Measurements from ENCODE around the gene MMP17.
"Not testable (repeated sequence)": the region's sequence is repeated elsewhere in the genome, so short reads cannot be mapped to it uniquely, and the experiment has no call there.

The MMP17 gene

DNA sequence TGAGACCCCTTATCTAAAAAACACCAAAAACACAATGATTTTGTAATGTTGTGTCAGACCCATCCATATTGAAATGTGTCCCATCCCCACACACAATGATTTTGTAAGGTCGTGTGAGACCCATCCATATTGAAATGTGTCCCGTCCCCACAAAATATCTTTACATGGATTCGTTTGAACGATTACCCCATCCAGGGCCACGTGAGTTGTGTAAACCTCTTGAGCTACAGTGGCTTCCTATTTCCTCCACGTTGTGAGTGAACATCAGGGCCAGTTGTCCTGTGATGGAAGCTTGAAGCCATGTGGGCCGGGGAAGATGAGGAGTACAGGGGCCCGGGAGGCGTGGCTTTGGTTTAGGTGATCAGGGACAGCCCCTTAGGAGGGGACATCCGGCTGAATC, 39.3 kb downstream of the MMP17 start:
- no peak for DNase-seq

DNA sequence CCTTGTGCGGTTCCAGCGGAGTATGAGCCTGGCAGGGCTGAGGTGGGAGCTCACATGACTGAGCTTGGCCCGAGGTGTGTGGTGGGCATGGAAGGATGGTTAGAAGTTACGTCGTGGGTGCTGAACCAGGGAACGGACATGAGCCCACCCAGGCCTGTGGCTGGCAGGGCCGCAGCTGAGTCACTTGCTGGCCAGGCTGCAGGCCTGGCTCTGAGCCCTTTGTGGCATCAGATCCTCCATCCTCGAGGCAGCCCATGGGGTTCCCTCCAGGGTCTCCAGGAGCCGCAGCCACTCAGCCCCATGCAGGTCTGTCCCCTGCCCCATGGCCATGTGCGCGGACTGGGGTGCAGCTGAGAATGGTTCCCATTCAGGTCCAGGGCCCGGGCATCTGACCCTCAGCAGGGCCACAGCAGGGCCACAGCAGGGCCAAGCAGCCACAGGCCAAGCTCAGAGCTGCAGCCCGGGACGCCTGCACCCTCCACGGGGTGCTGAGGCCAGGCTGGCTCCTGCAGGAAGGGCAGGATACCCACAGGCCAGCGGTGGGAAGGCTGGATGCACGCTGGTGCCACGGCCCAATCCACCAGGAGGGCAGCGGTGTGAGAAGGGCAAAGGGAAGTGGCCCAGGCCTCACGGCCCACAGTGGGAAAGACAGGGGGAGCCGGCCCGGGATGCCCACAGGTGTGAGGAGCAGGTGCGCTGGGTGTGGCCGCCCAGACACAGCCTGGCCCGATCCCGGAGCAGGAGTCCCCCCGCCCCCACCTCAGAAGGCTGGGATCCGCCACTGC, 39.9 kb downstream of the MMP17 start:
- DNase-seq, result no peak

- no peak for DNase-seq
Measured at GRCh38 chr12:131869871-131870418, 41.8 kb downstream of the MMP17 start.

DNA sequence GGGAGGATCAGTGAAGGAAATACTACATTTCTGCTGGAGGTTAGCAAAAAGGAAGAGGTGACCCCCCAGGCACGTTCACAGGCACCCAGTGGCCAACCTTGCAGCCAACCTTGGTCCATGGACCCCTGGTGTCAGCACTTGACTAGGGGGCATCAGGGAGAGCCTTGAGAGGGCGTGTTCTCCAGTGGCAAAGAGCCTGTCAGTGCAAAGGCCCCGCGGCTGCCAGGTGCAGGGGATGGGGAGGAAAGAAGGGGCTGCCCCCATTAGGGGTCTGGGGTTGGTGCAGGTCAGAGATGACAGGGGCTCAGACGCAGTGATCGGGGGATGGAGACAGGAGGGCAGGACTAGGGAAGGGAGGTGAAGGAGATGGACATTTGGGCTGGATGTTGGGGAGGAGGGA, 43.5 kb downstream of the MMP17 start:
- DNase-seq, result no peak

DNA sequence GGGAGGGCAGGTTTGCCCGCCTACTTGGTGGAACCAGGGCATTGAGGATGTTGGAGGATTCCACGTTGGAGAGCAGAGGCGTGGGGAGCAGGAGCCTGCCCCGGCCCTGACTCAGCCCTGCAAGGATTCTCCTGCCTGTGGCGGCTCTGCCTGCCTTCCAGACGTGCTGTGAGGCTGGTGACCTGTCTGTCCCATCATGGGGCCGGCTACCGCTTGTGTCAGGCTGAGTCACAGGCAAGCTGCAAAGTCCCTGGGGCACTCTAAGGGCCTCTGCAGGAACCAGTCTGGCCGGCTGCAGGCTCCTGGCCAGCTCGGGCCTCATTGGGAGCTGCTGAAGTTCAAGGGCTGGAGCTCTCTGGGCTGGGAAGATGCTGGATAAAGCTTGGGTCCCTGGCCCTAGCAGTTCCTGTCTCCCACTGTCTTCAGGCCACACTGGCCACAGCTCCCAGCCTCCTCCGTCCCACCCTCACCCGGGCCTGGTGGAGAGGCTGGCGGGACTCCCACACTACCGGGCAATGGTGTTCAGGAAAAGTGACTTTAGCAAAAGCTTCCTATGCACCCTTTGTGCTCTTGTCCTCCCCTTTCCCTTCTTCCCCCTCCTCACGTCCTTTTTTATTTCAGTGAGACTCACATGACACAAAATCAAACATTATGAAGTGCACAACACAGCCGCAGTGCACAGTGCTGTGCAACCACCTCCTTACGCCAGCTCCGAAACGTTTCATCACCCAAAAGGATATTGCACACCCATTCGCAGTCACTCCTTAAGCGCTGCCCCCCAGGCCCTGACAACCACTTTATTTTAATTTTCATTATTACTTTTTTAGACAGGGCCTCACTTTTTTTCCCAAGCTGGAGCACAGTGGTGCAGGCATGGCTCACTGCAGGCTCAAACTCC, 44.2 kb downstream of the MMP17 start:
- no peak for DNase-seq

- DNase-seq, result no peak
Measured at GRCh38 chr12:131873293-131873692, 45.1 kb downstream of the MMP17 start.

DNA sequence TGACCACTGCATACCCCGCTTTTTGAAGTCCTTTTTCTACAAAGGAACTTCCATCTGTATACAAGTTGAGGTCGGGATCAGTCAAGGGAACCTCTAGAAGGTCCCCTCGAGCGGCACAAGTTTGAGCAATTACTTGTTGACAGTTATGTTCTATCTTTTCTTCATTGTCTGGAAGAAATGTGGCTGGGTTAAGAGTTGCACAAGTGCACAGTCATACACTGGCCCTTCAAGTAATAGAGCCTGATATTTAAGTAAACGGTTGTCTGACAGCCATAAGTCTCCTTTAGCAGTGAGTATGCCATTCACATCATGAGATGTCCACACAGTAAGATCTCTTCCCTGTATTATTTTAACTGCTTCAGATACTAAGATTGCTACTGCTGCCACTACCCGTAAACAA, 46.8 kb downstream of the MMP17 start:
- not testable (repeated sequence) for DNase-seq

DNA sequence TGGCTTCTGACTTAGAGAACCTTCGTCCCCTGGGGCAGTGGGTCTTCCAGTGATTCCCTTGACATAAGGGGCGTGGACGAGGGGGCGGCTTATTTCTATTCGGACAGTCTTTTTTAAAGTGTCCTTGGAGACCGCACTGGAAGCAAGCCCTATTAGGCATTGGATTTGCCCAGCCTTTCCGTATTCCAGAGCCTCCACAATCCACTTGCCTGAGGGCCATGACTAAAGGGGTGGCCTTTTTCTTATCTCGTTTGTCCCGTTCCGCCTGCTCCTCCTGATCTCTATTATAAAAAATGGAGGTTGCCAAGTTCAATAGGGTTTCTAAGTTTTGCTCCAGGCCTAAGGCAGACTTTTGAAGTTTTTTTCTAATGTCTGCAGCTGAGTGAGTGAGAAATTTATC, 49.0 kb downstream of the MMP17 start:
- DNase-seq, result not testable (repeated sequence)

DNA sequence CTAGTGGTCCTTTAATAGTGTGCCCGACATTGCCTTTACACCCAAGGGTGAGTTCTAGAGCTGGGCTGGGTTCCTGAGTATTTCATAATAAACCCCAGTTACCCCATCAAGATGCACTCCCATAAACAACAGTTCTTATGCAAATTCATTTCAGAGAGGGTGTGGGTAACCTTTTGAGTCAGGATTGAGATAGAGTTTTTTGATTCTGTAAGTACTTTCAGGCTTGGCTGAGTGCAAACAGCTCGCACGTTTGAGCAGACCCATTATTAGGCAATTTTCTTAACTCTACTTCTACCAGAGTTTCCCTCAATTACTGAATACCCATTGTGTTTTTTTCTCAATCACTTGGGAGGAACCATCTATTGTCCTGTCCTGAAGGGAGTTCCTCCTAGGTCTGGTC, 50.2 kb downstream of the MMP17 start:
- DNase-seq, result not testable (repeated sequence)

DNA sequence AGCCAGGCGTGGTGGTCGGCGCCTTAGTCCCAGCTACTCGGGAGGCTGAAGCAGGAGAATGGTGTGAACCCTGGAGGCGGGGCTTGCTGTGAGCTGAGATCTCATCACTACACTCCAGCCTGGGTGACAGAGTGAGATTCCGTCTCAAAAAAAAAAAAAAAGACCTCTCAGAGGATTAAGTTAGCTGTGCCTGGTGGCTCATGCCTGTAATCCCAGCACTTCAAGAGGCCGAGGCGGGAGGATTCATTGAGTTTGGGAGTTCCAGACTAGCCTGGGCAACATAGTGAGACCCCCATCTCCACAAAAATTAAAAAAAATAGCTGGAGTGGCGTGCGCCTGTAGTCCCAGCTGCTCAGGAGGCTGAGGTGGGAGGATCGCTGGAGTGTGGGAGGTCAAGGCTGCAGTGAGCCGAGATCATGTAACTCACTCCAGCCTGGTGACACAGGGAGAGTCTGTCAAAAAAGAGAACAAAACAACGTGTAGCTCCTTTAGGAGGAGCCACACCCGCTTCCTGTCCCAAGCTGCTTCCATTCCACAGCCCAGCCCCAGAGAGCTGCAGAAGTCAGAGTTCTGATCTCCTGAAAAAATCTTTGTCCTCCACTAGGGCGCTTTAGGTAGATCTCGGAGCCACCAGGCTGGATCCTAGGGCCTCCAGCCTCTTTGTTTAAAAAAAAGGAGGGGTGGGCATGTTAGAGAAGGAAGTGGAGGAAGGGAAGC, 54.8 kb downstream of the MMP17 start:
- DNase-seq, result no peak

GRCh38 chr12:131883521-131883900, 55.3 kb downstream of the MMP17 start:
- DNase-seq, result no peak

GRCh38 chr12:131885076-131885475, 56.9 kb downstream of the MMP17 start:
- not testable (repeated sequence) for DNase-seq

DNA sequence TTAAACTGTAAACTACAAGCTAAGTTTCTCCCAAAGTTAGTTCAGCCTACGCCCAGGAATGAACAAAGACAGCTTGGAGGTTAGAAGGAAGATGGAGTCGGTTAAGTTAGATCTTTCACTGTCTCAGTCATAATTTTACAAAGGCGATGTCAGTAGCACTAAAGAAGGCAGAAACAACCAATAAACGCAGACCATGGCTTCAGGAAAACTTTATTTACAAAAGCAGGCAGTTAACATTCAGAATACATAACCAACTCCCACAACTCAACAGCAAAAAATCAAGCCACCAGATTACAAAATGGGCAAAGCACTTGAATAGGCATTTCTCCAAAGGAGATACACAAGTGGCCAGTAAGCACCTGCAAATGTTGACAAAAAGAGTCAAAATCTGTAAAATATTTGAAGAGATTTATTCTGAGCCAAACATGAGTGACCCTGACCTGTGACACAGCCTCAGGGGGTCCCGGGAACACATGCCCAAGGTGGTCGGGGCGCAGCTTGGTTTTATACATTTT, 57.4 kb downstream of the MMP17 start:
- no peak for DNase-seq

DNA sequence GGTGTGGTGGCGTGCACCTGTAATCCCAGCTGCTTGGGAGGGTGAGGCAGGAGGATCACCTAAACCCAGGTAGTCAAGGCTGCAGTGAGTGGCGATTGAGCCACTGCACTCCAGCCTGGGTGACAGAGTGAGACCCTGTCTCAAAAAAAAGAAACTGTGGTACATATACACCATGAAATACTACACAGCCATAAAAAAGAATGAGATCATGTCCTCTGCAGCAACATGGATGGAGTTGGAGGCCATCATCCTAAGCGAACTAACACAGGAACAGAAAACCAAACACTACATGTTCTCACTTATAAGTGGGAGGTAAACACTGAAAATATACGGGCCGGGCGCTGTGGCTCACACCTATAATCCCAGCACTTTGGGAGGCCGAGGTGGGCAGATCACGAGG, 63.5 kb downstream of the MMP17 start:
- DNase-seq, result not testable (repeated sequence)

GRCh38 chr12:131892711-131893604, 64.8 kb downstream of the MMP17 start:
- no peak for DNase-seq

- no peak for DNase-seq
Measured at GRCh38 chr12:131893605-131894312, 65.6 kb downstream of the MMP17 start.

GRCh38 chr12:131894313-131894860, 66.2 kb downstream of the MMP17 start, which contains the start of gene ULK1:
Gene ULK1, plus strand, starts transcription at chr12:131894622. Its CDS starts 380 bp downstream, at chr12:131895002.
- DNase-seq, result peak; percentile 82

- no peak for DNase-seq
Measured at GRCh38 chr12:131894981-131895639, 66.9 kb downstream of the MMP17 start.

- DNase-seq, result peak; percentile 5
Measured at GRCh38 chr12:131895640-131896079, 67.5 kb downstream of the MMP17 start.
